ENCODE results near the gene ATP8A2. TPM values are rescaled to one million over a fixed set of nuclear protein-coding genes. Genes with fewer than 3 reads are reported as not detected.

ATP8A2 gene
- polyA plus RNA-seq, 1 donor from 2014 or later = 11.9 TPM

GRCh38 chr13:26019881-26020870, 648.4 kb downstream of the ATP8A2 start:
- Histone ChIP-seq H3K4me2 (ENCODE audit: low read length) (no peak overlapping the region), H4K20me1 (ENCODE audit: insufficient read depth) (no peaks in the 10 kb centered on the region), H3K9me2 (ENCODE audit: insufficient read depth, low read length) (no peaks in the 10 kb centered on the region), H2AFZ (ENCODE audit: low read depth, low read length) (no peak overlapping the region), H3K27ac (ENCODE audit: low read length) (no peak overlapping the region), H3K4me3 (ENCODE audit: low read length) (no peak overlapping the region), H3K79me2 (replicated peaks; ENCODE audit: insufficient read depth, low read length) (no peaks in the 10 kb centered on the region), H3K27me3 (ENCODE audit: insufficient read depth, low read depth, low read length) (no peaks in the 10 kb centered on the region), H3K36me3 (ENCODE audit: insufficient read depth, low read length) (no peaks in the 10 kb centered on the region), H3K9ac (ENCODE audit: low read length) (no peak overlapping the region), H3F3A (ENCODE audit: insufficient read depth, low read length, poor library complexity, severe bottlenecking) (no peaks in the 10 kb centered on the region), H3K9me3 (ENCODE audit: low read length) (no peaks in the 10 kb centered on the region)
- TF ChIP-seq POLR2AphosphoS5 (IDR thresholded peaks at IDR 0.05) (no peak), EP300 (conservative IDR thresholded peaks at IDR 0.05; ENCODE audit: poor library complexity, severe bottlenecking) (no peak), MXI1 (conservative IDR thresholded peaks at IDR 0.05; ENCODE audit: poor library complexity, severe bottlenecking) (no peak), TAF1 (IDR thresholded peaks at IDR 0.05; ENCODE audit: low read depth) (no peak), RAD21 (conservative IDR thresholded peaks at IDR 0.05) (no peak), EZH2 (IDR thresholded peaks at IDR 0.05; ENCODE audit: borderline replicate concordance, insufficient read depth, low read length, poor library complexity, severe bottlenecking) (no peak), SMC3 (conservative IDR thresholded peaks at IDR 0.05; ENCODE audit: poor library complexity) (no peak), REST (IDR thresholded peaks at IDR 0.05; ENCODE audit: borderline replicate concordance) (no peak), CTCF (IDR thresholded peaks at IDR 0.05; ENCODE audit: poor library complexity, severe bottlenecking) (no peak)

- H3K9me3 ChIP-seq (ENCODE audit: low read length) = no peaks in the 10 kb centered on the region
- no peak overlapping the region for H3K4me3 ChIP-seq (ENCODE audit: low read length)
- H3K36me3 ChIP-seq (ENCODE audit: insufficient read depth, low read length) = no peaks in the 10 kb centered on the region
- H3K9me2 ChIP-seq (ENCODE audit: insufficient read depth, low read length) = no peaks in the 10 kb centered on the region
- H3K27me3 ChIP-seq (ENCODE audit: insufficient read depth, low read depth, low read length) = no peaks in the 10 kb centered on the region
- H2AFZ ChIP-seq (ENCODE audit: low read depth, low read length) = no peak overlapping the region
- H3K4me2 ChIP-seq (ENCODE audit: low read length) = no peak overlapping the region
- no peak overlapping the region for H3K27ac ChIP-seq (ENCODE audit: low read length)
- H4K20me1 ChIP-seq (ENCODE audit: insufficient read depth) = no peaks in the 10 kb centered on the region
- H3K9ac ChIP-seq (ENCODE audit: low read length) = no peak overlapping the region
- TF ChIP-seq RAD21 (conservative IDR thresholded peaks at IDR 0.05) (no peak), TAF1 (IDR thresholded peaks at IDR 0.05; ENCODE audit: low read depth) (no peak), CTCF (IDR thresholded peaks at IDR 0.05; ENCODE audit: poor library complexity, severe bottlenecking) (no peak), EP300 (conservative IDR thresholded peaks at IDR 0.05; ENCODE audit: poor library complexity, severe bottlenecking) (no peak), MXI1 (conservative IDR thresholded peaks at IDR 0.05; ENCODE audit: poor library complexity, severe bottlenecking) (no peak), SMC3 (conservative IDR thresholded peaks at IDR 0.05; ENCODE audit: poor library complexity) (no peak), EZH2 (IDR thresholded peaks at IDR 0.05; ENCODE audit: borderline replicate concordance, insufficient read depth, low read length, poor library complexity, severe bottlenecking) (no peak), POLR2AphosphoS5 (IDR thresholded peaks at IDR 0.05) (no peak), REST (IDR thresholded peaks at IDR 0.05; ENCODE audit: borderline replicate concordance) (no peak)
- H3F3A ChIP-seq (ENCODE audit: insufficient read depth, low read length, poor library complexity, severe bottlenecking) = no peaks in the 10 kb centered on the region
- no peaks in the 10 kb centered on the region for H3K79me2 ChIP-seq (replicated peaks; ENCODE audit: insufficient read depth, low read length)
These were observed 649.1 kb downstream of the ATP8A2 start for GRCh38 chr13:26020891-26021290.
